EL (cell line): ENCODE data around the gene ZBTB12.

Source experiments
- DNase-seq: peaks from one replicate; pipeline ENCODE4 v3.0.0-alpha.2; 2016

Gene ZBTB12

DNA sequence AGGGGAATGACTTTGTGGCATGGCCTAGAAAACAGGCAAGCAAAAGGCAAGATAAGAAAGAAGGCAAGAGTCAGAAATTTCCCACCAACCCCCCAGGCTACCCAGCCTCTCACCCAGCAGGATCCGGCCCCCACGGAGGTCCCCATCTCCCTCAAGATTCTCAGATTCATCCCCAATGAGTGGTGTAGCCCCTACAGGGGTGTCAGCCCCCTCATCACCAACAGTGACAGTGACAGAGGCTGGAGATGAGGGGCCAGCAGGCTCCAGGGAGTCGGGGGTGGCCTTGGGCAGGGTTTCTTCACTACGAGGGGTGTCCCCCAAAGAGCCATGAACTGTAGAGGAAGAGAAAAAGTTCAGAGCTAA is 5.4 kb downstream of the ZBTB12 start:
- no peak for DNase-seq

DNA sequence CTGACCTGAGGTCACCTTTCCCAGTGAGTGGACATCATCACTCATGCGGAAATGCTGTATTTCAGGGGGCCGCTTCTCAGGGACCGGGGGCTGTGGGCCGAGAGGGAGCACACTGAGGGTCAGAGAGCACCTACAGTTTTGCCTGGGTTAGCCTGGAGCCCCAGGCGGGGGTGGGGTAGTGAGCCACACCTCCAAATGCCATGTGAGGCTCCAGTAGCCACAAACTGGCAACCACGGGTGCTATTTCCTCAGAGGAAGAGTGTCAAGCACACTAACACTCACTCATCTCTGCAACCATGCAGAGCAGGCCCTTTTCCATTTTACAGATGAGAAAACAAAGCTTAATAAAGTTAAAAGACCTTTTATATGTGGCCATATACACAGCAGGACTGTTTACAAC is 9.1 kb downstream of the ZBTB12 start:
- no peak for DNase-seq

DNA sequence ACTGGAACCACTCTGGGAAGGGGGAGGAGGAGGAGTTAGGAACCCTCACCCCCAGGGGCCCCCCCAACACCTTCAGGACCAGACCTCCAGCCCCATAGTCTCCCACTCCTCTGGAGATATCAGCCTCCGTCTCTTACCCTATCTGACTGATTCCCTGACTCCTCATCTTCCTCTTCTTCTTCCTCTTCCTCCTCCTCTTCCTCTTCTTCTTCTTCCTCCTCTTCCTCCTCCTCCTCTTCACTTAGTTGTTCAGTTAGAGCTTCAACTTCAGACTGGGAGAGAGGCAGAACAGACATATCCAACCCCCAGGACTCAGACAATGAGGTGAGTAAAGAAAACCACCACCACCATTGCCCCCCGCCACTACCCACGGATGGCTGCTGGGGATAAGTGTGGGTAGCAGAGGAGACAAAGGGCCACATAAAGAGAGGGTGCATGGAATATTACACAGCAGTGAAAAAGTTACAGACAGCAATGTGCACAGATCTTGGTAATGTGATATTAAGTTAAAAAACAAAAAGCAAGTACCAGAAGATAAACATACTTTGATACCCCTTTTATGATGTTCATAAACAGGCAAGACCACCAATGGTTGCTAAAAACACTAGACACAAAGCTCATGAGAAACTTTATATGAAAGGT is 12.4 kb downstream of the ZBTB12 start:
- no peak for DNase-seq

GRCh38 chr6:31888276-31889258 is 13.3 kb downstream of the ZBTB12 start:
- no peak for DNase-seq

- DNase-seq: no peak
Observed at GRCh38 chr6:31887173-31888007, 14.5 kb downstream of the ZBTB12 start.

- DNase-seq: no peak
Observed at GRCh38 chr6:31886541-31886991, 15.3 kb downstream of the ZBTB12 start.

GRCh38 chr6:31884528-31885035 is 17.3 kb downstream of the ZBTB12 start:
- DNase-seq: no peak

DNA sequence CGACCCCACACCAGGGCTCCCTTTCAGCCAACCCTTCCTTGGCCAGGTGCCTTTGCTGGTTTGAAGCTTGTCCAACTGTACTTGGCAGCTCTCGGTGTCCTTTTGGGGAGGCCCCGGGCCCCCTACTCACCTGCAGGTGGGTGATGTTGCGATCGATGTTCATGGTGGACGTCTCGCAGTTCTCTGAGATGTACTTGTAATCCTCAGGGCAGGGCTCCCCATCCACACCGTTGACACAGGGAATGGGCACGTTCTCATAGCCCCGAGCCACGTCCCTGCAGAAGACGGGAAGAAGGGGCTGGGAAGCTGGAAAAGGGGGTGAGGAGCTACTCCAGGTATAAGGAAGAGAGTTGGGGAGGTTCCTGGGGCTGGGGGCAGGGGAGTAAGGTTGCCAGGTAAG is 18.2 kb downstream of the ZBTB12 start:
- DNase-seq: no peak

GRCh38 chr6:31882344-31882743 is 19.5 kb downstream of the ZBTB12 start:
- DNase-seq: peak; percentile 67

- DNase-seq: no peak
Observed at GRCh38 chr6:31881136-31881859, 20.6 kb downstream of the ZBTB12 start.

DNA sequence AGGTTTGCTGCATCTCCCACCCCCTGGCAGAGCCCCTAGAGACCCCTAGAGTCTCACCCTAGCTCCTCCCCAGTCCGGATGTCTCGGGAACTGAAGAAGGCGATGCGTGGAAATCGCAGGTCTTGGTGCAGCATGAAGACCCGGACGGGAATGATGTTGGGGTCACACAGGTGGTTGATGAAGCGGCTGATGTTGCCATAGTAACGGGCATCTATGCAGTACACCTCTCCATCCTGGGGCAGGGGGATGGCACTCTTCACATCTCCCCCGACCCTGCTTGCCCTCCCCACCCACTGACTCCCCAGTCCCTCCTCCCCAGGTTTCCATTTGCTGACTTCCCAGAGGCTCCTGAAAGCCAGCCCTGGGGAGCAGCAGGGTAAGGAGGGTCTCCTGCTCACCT is 21.3 kb downstream of the ZBTB12 start:
- DNase-seq: no peak

DNA sequence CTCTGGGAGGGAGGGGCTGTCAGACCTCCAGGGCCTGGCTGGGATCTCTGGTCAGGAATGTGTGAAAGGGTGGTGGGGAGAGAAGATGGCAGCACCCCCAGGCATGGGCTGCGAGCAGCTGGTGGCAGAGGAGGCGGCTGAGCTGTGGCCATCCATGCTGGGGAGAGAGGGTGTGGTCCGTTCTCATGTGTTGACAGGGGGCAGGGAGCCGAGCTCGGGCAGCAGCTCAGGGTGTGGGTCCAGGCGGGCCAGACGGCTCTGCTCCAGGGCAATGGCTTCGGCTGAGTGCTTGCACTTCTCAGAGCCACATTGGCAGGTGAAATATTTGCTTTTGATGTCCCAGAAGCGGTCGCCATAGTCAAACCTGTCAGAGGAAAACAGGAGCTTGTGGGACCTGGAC is 22.0 kb downstream of the ZBTB12 start:
- no peak for DNase-seq

DNA sequence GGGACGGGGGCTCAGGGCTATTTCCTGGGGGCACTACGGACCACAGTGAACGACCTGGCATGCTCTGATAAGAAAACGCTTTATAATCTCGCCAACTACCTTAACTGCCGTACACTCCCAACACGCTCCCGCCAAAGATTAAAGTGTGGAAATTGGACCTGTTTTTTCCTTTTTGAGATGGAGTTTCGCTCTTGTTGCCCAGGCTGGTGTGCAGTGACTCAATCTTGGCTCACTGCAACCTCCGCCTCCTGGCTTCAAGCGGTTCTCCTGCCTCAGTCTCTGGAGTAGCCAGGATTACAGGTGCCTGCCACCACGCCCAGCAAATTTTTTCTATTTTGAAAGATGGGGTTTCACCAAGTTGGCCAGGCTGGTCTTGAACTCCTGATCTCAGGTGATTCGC is 22.7 kb downstream of the ZBTB12 start:
- no peak for DNase-seq

DNA sequence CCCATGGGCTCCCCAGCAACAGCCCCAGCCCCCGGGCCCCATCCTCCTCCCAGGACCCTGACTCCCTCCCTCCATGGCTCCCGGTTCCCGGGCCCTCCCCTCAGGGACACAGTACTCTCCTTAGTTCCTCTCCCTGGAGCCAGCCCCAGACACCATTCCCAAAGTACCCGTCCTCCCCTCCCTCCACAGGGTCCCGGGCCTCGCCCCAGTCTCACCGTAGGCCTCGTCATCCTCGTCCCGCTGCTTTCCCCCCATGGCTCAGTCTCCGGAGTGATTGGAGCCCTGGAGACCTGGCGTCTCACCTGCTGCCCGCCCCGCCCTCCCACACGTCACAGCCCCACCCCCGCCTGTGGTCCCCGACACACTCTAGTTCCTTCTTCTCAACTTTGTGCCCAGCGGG is 23.2 kb downstream of the ZBTB12 start, which contains the start of gene SLC44A4:
Gene SLC44A4, minus strand, starts transcription at position 272 of the 400 bp plus-strand sequence. Its CDS starts 17 bp downstream, at position 255.
- DNase-seq: no peak

DNA sequence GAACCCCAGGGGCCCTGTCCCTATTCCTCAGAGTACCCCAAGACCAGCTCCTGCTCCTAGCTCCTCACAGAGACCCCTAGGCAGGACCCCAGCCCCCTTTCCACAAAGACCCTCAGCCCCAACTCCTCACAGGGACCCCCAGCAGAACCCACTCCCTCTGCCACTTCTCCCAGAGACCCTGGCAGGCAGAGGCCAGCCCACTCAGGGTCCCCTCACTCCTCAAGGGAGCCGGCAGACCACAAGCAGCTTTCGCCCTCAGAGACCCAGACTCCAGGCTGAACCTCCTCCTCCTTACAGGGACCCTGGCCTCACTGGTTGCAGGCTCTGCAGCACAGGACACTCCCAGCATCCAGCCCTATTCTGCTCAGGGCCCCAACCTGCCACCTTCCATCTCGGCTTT is 23.7 kb downstream of the ZBTB12 start:
- no peak for DNase-seq

DNA sequence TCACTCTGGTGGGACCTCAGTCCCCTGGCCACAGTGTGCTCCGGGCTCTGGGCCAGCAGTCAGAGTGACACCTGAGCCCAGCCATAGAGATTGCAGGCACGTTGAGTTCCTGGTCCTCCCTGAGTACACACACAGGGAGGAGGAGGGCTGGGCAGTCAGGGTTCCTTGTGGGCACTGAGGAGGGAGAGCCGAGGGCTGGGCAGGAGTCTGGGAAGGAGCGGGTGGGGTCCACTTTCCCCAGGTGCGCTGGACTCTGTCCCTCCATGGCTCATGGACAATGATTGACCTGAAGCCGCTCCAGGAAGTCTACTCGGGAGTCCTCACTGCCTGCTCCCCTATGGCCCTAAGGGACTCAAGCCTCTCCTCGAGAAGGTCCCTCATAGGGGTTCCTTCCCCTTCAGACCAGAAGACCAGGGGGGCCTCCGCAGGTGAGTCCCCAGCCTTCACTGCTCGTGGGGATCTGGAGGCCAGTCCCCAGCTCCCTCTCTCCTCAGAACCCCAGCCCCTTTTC is 24.2 kb downstream of the ZBTB12 start:
- no peak for DNase-seq

DNA sequence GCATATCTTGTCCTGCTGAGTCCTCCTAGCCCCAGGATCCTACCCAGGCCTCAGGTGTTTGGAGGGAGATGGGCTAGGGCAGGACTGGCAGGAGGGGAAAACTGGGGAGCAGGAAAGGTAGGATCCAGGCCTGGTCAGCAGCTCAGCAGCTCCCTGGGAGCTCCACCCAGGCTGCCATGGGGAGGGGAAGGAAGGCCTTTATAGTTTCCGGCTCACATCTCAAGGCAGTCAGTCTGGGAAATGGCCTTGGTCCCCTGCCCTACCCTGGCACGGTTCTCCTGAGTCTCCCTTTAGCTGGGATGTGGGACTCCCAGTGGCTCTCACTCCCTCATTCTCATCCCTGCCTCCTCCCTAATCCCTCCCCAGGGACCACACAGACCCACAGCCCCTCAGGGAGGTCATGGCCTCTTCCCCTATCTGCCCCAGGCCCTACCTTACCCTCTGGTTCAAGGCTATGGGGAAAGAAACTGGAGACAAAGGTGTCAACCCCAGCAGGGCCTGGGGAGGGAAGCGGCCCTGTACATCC is 24.7 kb downstream of the ZBTB12 start:
- no peak for DNase-seq

DNA sequence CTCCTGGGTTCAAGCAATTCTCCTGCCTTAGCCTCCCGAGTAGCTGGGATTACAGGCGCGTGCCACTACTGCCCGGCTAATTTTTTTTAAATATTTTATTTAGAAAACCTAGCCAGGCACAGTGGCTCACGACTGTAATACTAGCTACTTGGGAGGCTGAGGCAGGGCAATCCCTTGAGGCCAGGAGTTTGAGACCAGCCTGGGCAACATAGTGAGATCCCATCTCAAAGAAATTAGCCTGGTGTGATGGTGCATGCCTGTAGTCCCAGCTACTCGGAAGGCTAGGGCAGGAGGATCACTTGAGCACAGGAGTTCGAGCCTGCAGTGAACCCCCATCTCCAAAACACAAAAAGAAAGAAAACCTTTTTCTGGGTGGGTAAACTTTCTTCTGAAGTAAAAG is 25.5 kb downstream of the ZBTB12 start:
- no peak for DNase-seq

DNA sequence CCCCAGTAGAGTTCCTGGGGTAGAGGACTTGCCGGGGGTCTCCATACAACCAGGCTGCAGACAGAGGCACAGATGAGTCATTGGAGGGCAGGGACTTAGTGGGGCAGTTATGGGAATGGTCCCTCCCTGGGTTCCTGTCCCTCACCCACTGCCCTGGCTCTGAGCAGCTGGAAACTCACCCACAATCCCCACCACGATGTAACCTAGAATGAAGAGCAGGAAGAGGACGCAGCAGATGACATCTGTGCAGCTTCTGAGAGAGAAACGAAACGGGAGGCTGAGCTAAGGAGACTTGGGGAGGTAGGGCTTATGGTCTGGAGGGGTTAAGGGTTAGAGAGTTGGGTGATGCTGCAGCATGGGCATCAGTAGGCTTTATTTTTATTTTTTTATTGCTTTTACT is 26.0 kb downstream of the ZBTB12 start:
- DNase-seq: no peak

DNA sequence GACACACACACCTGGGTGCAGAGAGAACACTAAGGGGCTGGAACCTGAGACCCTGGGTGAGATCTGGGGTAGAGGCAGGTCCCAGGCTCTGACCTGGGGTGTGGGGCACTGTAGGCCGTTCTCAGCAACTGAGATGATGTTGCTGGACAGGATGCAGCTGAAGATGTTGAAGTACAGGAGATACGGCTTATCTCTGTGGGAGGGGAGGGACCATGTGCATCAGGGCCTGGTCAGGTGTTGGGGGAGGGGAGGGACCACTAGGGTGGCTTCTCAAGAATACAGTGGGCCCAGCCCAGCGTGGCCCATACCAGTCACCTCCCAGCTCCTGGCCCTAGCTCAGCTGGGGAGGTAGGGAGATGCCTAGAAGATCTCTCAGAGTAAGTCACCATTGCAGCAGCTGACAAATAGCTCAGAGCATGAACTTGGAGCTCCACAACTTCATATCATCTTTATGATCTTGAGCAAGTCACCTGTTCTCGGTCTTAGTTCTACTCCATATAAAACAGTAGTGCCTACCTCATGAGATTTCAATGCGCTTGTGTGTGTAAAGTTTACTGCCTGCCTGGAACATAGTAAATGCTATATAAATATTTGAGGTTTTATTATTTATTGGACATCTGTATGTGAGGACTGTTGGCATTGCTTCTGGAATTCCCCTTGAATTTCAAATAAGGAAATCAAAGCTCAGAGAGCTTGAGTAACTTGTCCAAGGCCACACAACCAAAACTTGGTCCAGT is 26.9 kb downstream of the ZBTB12 start:
- peak; percentile 26 for DNase-seq

- no peak for DNase-seq
Observed at GRCh38 chr6:31874084-31874670, 27.7 kb downstream of the ZBTB12 start.
